ENCODE data around the gene TMEM69. TPM values are rescaled to one million over a fixed set of nuclear protein-coding genes. Genes with fewer than 3 reads are reported as not detected.

The TMEM69 gene
- total RNA-seq, 1 experiment from 2014 or later = 32.3 TPM

GRCh38 chr1:45643978-45644377 is 44.0 kb upstream of the TMEM69 start:
- Histone ChIP-seq H3K36me3 (ENCODE audit: insufficient read depth, low read length, poor library complexity, severe bottlenecking) (peaks cover 43% of the 10 kb centered on the region), H3K27ac (ENCODE audit: low read depth, low read length, poor library complexity, severe bottlenecking) (no peak overlapping the region), H3K4me3 (ENCODE audit: low read depth, low read length, poor library complexity, severe bottlenecking) (no peak overlapping the region), H3K27me3 (replicated peaks; ENCODE audit: insufficient read depth, low read depth, low read length, poor library complexity) (no peaks in the 10 kb centered on the region), H3K9me3 (ENCODE audit: low read depth, low read length, poor library complexity, severe bottlenecking) (no peaks in the 10 kb centered on the region), H3K4me1 (ENCODE audit: insufficient read depth, low read length, poor library complexity, severe bottlenecking) (no peaks in the 10 kb centered on the region)
- BruUV-seq (replicated peaks) = no TSS peak
- no peak for DNase-seq (ENCODE audit: low spot score)
- TF ChIP-seq EZH2 (IDR thresholded peaks at IDR 0.05; ENCODE audit: borderline replicate concordance, low read depth, low read length, poor library complexity, severe bottlenecking) (no peak), CTCF (conservative IDR thresholded peaks at IDR 0.05; ENCODE audit: low read depth, low read length) (no peak)
- POLR2A ChIA-PET (ENCODE audit: low non-redundant PET) = no interaction called here
- CTCF ChIA-PET = no interaction called here
- intact Hi-C loops (cut with micrococcal nuclease; ENCODE audit: unreplicated experiment) = no loop called here

GRCh38 chr1:45644661-45645060 is 43.3 kb upstream of the TMEM69 start:
- H3K27me3 ChIP-seq (replicated peaks; ENCODE audit: insufficient read depth, low read depth, low read length, poor library complexity) = no peaks in the 10 kb centered on the region
- ChIA-PET POLR2A (ENCODE audit: low non-redundant PET) (no interaction called here), CTCF (no interaction called here)
- H3K27ac ChIP-seq (ENCODE audit: low read depth, low read length, poor library complexity, severe bottlenecking) = no peak overlapping the region
- no peak for DNase-seq (ENCODE audit: low spot score)
- H3K36me3 ChIP-seq (ENCODE audit: insufficient read depth, low read length, poor library complexity, severe bottlenecking) = peaks cover 43% of the 10 kb centered on the region
- no TSS peak for BruUV-seq (replicated peaks)
- intact Hi-C loops (cut with micrococcal nuclease; ENCODE audit: unreplicated experiment) = no loop called here
- H3K4me3 ChIP-seq (ENCODE audit: low read depth, low read length, poor library complexity, severe bottlenecking) = no peak overlapping the region
- TF ChIP-seq EZH2 (IDR thresholded peaks at IDR 0.05; ENCODE audit: borderline replicate concordance, low read depth, low read length, poor library complexity, severe bottlenecking) (no peak), CTCF (conservative IDR thresholded peaks at IDR 0.05; ENCODE audit: low read depth, low read length) (no peak)
- no peaks in the 10 kb centered on the region for H3K4me1 ChIP-seq (ENCODE audit: insufficient read depth, low read length, poor library complexity, severe bottlenecking)
- no peaks in the 10 kb centered on the region for H3K9me3 ChIP-seq (ENCODE audit: low read depth, low read length, poor library complexity, severe bottlenecking)

- H3K27me3 ChIP-seq (replicated peaks; ENCODE audit: insufficient read depth, low read depth, low read length, poor library complexity) = no peaks in the 10 kb centered on the region
- intact Hi-C loops (cut with micrococcal nuclease; ENCODE audit: unreplicated experiment) = no loop called here
- DNase-seq (ENCODE audit: low spot score) = peak; percentile 35
- POLR2A ChIA-PET (ENCODE audit: low non-redundant PET) = no interaction called here
- no peaks in the 10 kb centered on the region for H3K9me3 ChIP-seq (ENCODE audit: low read depth, low read length, poor library complexity, severe bottlenecking)
- TF ChIP-seq EZH2 (IDR thresholded peaks at IDR 0.05; ENCODE audit: borderline replicate concordance, low read depth, low read length, poor library complexity, severe bottlenecking) (no peak), CTCF (conservative IDR thresholded peaks at IDR 0.05; ENCODE audit: low read depth, low read length) (no peak)
- CTCF ChIA-PET = no interaction called here
- peak overlapping the region; percentile 26 for H3K27ac ChIP-seq (ENCODE audit: low read depth, low read length, poor library complexity, severe bottlenecking)
- peaks cover 41% of the 10 kb centered on the region for H3K36me3 ChIP-seq (ENCODE audit: insufficient read depth, low read length, poor library complexity, severe bottlenecking)
- BruUV-seq (replicated peaks) = no TSS peak
- no peaks in the 10 kb centered on the region for H3K4me1 ChIP-seq (ENCODE audit: insufficient read depth, low read length, poor library complexity, severe bottlenecking)
- no peak overlapping the region for H3K4me3 ChIP-seq (ENCODE audit: low read depth, low read length, poor library complexity, severe bottlenecking)
Observed at GRCh38 chr1:45647248-45648021, 40.5 kb upstream of the TMEM69 start.

Measured in A673 (cell line).